Astrocyte (in vitro differentiated cells and primary cell): ENCODE results near the gene NFYB. TPM values are rescaled to one million over a fixed set of nuclear protein-coding genes. Genes with fewer than 3 reads are reported as not detected.
"Not testable (repeated sequence)": the region's sequence is repeated elsewhere in the genome, so short reads cannot be mapped to it uniquely, and the experiment has no call there.

Source experiments
- DNase-seq: peaks from one replicate; pipeline ENCODE4 v3.0.0-alpha.2; 2010; ENCODE audit warnings: low read depth
- FAIRE-seq: peaks from 2 replicates; lab custom pipeline; 2011; peaks lifted over from hg19 to GRCh38; lab: Jason Lieb, UNC
- H2AFZ ChIP-seq: 2 replicates; pipeline ENCODE4 v1.6.0; 2012; ENCODE audit warnings: low read depth, low read length, inconsistent platforms
- H3K27ac ChIP-seq: 2 replicates; pipeline ENCODE4 v1.5.1; 2011; ENCODE audit warnings: low read depth, low read length, inconsistent platforms
- H3K27me3 ChIP-seq: 2 replicates; pipeline ENCODE4 v1.6.0; 2011; ENCODE audit warnings: low read length, inconsistent platforms; ENCODE audit not compliant: insufficient read depth
- H3K36me3 ChIP-seq: 2 replicates; pipeline ENCODE4 v1.5.1; 2011; ENCODE audit warnings: low read length, inconsistent platforms; ENCODE audit not compliant: insufficient read depth
- H3K4me1 ChIP-seq: 2 replicates; pipeline ENCODE4 v1.5.1; 2011; ENCODE audit warnings: low read length, inconsistent platforms; ENCODE audit not compliant: insufficient read depth
- H3K4me2 ChIP-seq: 2 replicates; pipeline ENCODE4 v1.6.0; 2012; ENCODE audit warnings: low read length, inconsistent platforms
- H3K4me3 ChIP-seq: 2 replicates; pipeline ENCODE4 v1.5.1; 2011; ENCODE audit warnings: low read depth, mild to moderate bottlenecking, low read length, inconsistent platforms; ENCODE audit not compliant: insufficient read depth
- H3K79me2 ChIP-seq: 2 replicates; pipeline ENCODE4 v1.6.0; 2012; ENCODE audit warnings: mild to moderate bottlenecking, low read length, inconsistent platforms; ENCODE audit not compliant: insufficient read depth
- H3K9ac ChIP-seq: 2 replicates; pipeline ENCODE4 v1.6.0; 2012; ENCODE audit warnings: mild to moderate bottlenecking, low read length, inconsistent platforms
- H3K9me3 ChIP-seq: 2 replicates; pipeline ENCODE4 v1.5.1; 2012; ENCODE audit warnings: low read depth, mild to moderate bottlenecking, low read length, inconsistent platforms; ENCODE audit not compliant: insufficient read depth
- H4K20me1 ChIP-seq: 2 replicates; pipeline ENCODE4 v1.6.0; 2012; ENCODE audit warnings: low read length, inconsistent platforms; ENCODE audit not compliant: insufficient read depth
- H3K27ac Mint-ChIP-seq: one replicate; pipeline ENCODE4 v1.8.0; 2021; ENCODE audit warnings: mild to moderate bottlenecking, mixed read lengths; ENCODE audit not compliant: unreplicated experiment
- H3K27me3 Mint-ChIP-seq: one replicate; pipeline ENCODE4 v1.8.0; 2021; ENCODE audit warnings: low read depth, mixed read lengths; ENCODE audit not compliant: unreplicated experiment
- H3K36me3 Mint-ChIP-seq: one replicate; pipeline ENCODE4 v1.8.0; 2021; ENCODE audit warnings: low read depth, mixed read lengths; ENCODE audit not compliant: unreplicated experiment
- H3K4me1 Mint-ChIP-seq: one replicate; pipeline ENCODE4 v1.8.0; 2021; ENCODE audit warnings: low read depth, mixed read lengths; ENCODE audit not compliant: unreplicated experiment
- H3K4me3 Mint-ChIP-seq: one replicate; pipeline ENCODE4 v1.8.0; 2021; ENCODE audit warnings: mild to moderate bottlenecking, moderate library complexity, mixed read lengths; ENCODE audit not compliant: unreplicated experiment
- H3K9me3 Mint-ChIP-seq: one replicate; pipeline ENCODE4 v1.8.0; 2021; ENCODE audit warnings: mild to moderate bottlenecking, mixed read lengths; ENCODE audit not compliant: unreplicated experiment
- EZH2 ChIP-seq: IDR thresholded peaks from 2 replicates; pipeline ENCODE4 v1.6.1; 2012; ENCODE audit warnings: mild to moderate bottlenecking, low read length, inconsistent platforms; ENCODE audit not compliant: insufficient read depth
- total RNA-seq: library from RNA; stranded (reverse); gene quantifications from 2 replicates; pipeline ENCODE4 v1.2.1, GENCODE V29; 2021
- TF ChIP-seq, protein P1 (sequence below): IDR thresholded peaks from 2 replicates; pipeline ENCODE4 v1.5.1; 2011; ENCODE audit warnings: low read depth, mild to moderate bottlenecking, inconsistent platforms, low read length, moderate library complexity; ENCODE audit not compliant: insufficient read depth

NFYB gene
- total RNA-seq, 1 donor from 2014 or later = 14.8 TPM

DNA sequence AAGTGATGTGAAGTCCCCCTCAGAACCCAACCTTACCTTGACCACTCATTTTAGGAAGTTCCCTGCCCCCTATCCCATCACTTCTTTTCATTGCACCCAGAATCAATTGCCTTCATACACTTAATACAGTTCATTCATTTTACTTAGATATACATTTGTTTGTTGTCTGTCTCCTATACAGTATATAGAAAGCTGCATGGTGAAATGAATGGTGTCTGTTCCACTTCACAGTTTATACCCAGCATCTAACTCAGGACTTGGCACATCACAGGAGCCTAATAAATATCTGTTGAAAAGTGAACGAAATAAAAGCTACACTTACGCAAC lies 39.3 kb upstream of the NFYB start:
- Histone ChIP-seq H3K9ac (no peak overlapping the region), H2AFZ (no peak overlapping the region), H3K9me3 (no peaks in the 10 kb centered on the region), H3K4me1 (peaks cover 26% of the 10 kb centered on the region), H4K20me1 (no peaks in the 10 kb centered on the region), H3K4me3 (no peak overlapping the region), H3K27me3 (no peaks in the 10 kb centered on the region), H3K4me2 (peak overlapping the region; percentile 56), H3K27ac (no peak overlapping the region), H3K36me3 (no peaks in the 10 kb centered on the region), H3K79me2 (no peaks in the 10 kb centered on the region)
- H3K9me3 Mint-ChIP-seq = no peaks in the 10 kb centered on the region
- TF ChIP-seq EZH2 = no peak
- TF ChIP-seq, protein P1, sequence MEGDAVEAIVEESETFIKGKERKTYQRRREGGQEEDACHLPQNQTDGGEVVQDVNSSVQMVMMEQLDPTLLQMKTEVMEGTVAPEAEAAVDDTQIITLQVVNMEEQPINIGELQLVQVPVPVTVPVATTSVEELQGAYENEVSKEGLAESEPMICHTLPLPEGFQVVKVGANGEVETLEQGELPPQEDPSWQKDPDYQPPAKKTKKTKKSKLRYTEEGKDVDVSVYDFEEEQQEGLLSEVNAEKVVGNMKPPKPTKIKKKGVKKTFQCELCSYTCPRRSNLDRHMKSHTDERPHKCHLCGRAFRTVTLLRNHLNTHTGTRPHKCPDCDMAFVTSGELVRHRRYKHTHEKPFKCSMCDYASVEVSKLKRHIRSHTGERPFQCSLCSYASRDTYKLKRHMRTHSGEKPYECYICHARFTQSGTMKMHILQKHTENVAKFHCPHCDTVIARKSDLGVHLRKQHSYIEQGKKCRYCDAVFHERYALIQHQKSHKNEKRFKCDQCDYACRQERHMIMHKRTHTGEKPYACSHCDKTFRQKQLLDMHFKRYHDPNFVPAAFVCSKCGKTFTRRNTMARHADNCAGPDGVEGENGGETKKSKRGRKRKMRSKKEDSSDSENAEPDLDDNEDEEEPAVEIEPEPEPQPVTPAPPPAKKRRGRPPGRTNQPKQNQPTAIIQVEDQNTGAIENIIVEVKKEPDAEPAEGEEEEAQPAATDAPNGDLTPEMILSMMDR = no peak
- peaks cover 3% of the 10 kb centered on the region for H3K36me3 Mint-ChIP-seq
- H3K4me1 Mint-ChIP-seq = peaks cover 15% of the 10 kb centered on the region
- H3K27ac Mint-ChIP-seq = no peak overlapping the region
- FAIRE-seq = no peak
- no peak overlapping the region for H3K4me3 Mint-ChIP-seq
- peaks cover 5% of the 10 kb centered on the region for H3K27me3 Mint-ChIP-seq
- DNase-seq = no peak

DNA sequence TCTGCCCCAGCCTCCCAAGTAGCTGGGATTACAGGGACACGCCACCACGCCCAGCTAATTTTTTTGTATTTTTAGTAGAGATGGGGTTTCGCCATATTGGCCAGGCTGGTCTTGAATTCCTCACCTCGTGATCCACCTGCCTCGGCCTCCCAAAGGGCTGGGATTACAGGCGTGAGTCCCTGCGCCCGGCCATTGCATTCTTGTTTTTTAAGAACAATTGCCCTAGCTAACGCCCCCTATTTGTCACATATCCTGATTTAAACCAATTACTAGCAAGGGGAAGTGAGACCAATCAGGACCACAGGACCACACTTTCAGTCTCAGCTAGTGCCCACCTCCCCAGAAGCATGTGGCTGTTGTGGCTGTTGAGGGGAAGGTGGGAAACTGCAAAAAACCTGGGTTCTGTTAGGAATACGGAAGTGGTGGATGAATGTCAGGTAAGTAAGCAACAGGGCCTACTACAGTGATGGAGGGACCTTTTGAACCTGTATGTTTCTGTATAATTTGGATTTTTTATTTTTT lies 37.8 kb upstream of the NFYB start:
- Histone ChIP-seq H3K9ac (no peak overlapping the region), H4K20me1 (no peaks in the 10 kb centered on the region), H3K4me1 (peaks cover 15% of the 10 kb centered on the region), H3K36me3 (no peaks in the 10 kb centered on the region), H3K27ac (no peak overlapping the region), H3K4me3 (no peak overlapping the region), H3K4me2 (no peak overlapping the region), H3K27me3 (no peaks in the 10 kb centered on the region), H2AFZ (no peak overlapping the region), H3K9me3 (no peaks in the 10 kb centered on the region), H3K79me2 (no peaks in the 10 kb centered on the region)
- Mint-ChIP-seq H3K36me3 (no peaks in the 10 kb centered on the region), H3K27ac (no peak overlapping the region), H3K27me3 (peaks cover 5% of the 10 kb centered on the region), H3K9me3 (no peaks in the 10 kb centered on the region), H3K4me1 (peaks cover 13% of the 10 kb centered on the region), H3K4me3 (no peak overlapping the region)
- TF ChIP-seq, protein P1 = no peak
- TF ChIP-seq EZH2 = no peak
- FAIRE-seq (no peak), DNase-seq (no peak)

DNA sequence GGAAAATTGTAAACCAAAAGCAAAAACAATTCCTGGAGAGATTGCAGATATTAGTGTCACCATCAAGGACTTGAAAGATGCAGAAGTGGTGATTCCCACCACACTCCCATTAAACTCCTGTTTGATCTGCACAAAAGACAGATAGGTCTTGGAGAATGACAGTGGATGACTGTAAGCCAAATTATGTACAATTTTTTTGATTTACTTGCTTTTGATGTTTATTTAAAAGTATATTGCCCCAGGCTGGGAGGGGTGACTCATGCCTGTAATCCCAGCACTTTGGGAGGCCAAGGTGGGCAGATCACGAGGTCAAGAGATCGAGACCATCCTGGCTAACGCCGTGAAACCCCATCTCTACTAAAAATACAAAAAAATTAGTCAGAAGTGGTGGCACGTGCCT lies 35.8 kb upstream of the NFYB start:
- H3K9me3 ChIP-seq, H3K36me3 Mint-ChIP-seq, DNase-seq, H3K4me2 ChIP-seq, H4K20me1 ChIP-seq, H3K36me3 ChIP-seq, H3K79me2 ChIP-seq, H3K9me3 Mint-ChIP-seq, H3K27me3 Mint-ChIP-seq, H3K4me3 Mint-ChIP-seq, H3K4me3 ChIP-seq, H3K27me3 ChIP-seq, FAIRE-seq, H2AFZ ChIP-seq, H3K9ac ChIP-seq, H3K27ac Mint-ChIP-seq, H3K27ac ChIP-seq: not testable (repeated sequence)
- H3K4me1 Mint-ChIP-seq = peaks cover 13% of the 10 kb centered on the region
- peaks cover 15% of the 10 kb centered on the region for H3K4me1 ChIP-seq
